GM12873 (cell line): Measurements from ENCODE around the gene IL1RAP.

Experiments
- CTCF ChIP-seq: IDR thresholded peaks from 2 replicates; pipeline ENCODE4 v1.5.1; 2012; ENCODE audit warnings: low read depth, mild to moderate bottlenecking, moderate library complexity, low read length, control low read depth; ENCODE audit not compliant: insufficient read depth; ENCODE audit errors: missing control alignments

IL1RAP gene

GRCh38 chr3:190581041-190581541 is 67.2 kb downstream of the IL1RAP start:
- TF ChIP-seq CTCF = no peak

- no peak for TF ChIP-seq CTCF
These were observed 68.8 kb downstream of the IL1RAP start for GRCh38 chr3:190582667-190583066.

- TF ChIP-seq CTCF = no peak
These were observed 72.1 kb downstream of the IL1RAP start for GRCh38 chr3:190585805-190586630.

- TF ChIP-seq CTCF = no peak
These were observed 72.7 kb downstream of the IL1RAP start for GRCh38 chr3:190586631-190587011.

- TF ChIP-seq CTCF = no peak
These were observed 74.7 kb downstream of the IL1RAP start for GRCh38 chr3:190588570-190588969.

- TF ChIP-seq CTCF = no peak
These were observed 75.4 kb downstream of the IL1RAP start for GRCh38 chr3:190589326-190589725.

GRCh38 chr3:190591080-190591479 is 77.2 kb downstream of the IL1RAP start:
- TF ChIP-seq CTCF = no peak
